ENCODE results near the gene CDH4. TPM values are rescaled to one million over a fixed set of nuclear protein-coding genes. Genes with fewer than 3 reads are reported as not detected.

The CDH4 gene
- total and polyA plus RNA-seq, 2 of the 8 experiments (the other 6 are each of a cell fraction or from before 2014, with no cell fraction given), result 4.3 to 7.9 TPM

GRCh38 chr20:61746147-61746646 lies 494.1 kb downstream of the CDH4 start (continued):
- TF ChIP-seq CHD7 (IDR thresholded peaks at IDR 0.05; ENCODE audit: insufficient replicate concordance, low read length) (no peak), PHF8 (conservative IDR thresholded peaks at IDR 0.05; ENCODE audit: low read depth, low read length) (no peak), GTF2F1 (IDR thresholded peaks at IDR 0.05; ENCODE audit: borderline replicate concordance, low read depth, low read length) (no peak), YY1 (IDR thresholded peaks at IDR 0.05; ENCODE audit: low read depth, low read length) (no peak), RAD21 (IDR thresholded peaks at IDR 0.05 in 1 of 2, conservative IDR thresholded peaks at IDR 0.05 in 1 of 2; ENCODE audit: low read depth in 2 of 2, low read length in 2 of 2) (no peak), MAX (IDR thresholded peaks at IDR 0.05) (no peak), TCF12 (IDR thresholded peaks at IDR 0.05; ENCODE audit: low read depth, low read length) (no peak), SAP30 (IDR thresholded peaks at IDR 0.05; ENCODE audit: insufficient read depth, insufficient replicate concordance, low read length) (no peak)

Measured in H1 (cell line).